ENCODE data around the gene NKX2-4.
"Not testable (repeated sequence)": the region's sequence is repeated elsewhere in the genome, so short reads cannot be mapped to it uniquely, and the experiment has no call there.

Gene NKX2-4

DNA sequence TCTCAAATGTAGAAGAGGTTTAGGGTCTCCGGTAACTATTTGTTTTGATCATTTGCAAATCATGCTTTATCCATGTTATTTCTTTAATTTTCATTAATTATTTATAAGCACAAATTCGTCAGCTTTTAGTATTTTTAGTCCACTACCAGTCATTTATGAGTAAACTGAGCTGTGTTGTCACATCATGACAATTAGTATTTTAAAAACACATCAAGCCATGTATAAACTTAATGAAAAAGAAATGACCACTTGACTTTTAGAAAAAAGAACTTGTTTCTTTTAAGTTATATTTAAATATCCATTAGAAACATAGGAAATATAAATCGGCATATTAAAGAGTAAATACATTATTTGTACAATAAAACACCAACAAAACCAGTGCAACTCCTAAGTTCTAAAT lies 2.8 kb downstream of the NKX2-4 start:
- no peak for DNase-seq (ENCODE audit: low read depth, low spot score)

DNA sequence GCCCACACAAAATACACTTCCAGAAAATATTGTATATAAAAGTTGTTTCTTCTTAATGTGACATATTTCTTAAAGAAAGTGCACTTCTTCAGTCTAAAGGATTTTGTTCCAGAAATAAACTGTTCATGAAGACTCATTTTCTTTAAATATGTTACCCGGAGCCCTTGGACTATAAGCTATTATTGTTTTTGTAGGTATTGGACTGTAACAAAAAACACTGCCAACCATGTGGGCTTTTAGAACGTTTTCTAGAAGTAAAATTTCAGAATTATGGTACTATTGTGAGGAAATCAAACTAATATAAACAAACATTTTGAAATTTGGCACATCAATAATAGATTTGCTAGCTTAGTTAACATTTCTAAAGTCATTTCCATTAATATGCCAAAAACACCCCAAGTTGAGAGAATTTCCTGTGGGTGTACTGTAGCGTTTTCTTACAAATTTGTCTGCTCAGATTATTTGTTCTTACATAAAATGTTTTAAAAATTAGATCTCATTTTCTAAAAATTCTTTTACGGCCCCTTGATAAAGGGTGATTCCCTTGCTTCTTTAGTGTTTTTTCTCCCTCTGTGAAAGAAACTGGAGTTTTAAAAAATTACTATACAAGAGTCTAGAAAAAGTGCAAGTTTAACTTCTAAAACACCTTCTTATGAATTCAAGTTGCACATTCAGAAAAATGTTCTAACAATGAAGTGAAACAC lies 3.4 kb downstream of the NKX2-4 start:
- DNase-seq (ENCODE audit: low read depth, low spot score) = no peak

DNA sequence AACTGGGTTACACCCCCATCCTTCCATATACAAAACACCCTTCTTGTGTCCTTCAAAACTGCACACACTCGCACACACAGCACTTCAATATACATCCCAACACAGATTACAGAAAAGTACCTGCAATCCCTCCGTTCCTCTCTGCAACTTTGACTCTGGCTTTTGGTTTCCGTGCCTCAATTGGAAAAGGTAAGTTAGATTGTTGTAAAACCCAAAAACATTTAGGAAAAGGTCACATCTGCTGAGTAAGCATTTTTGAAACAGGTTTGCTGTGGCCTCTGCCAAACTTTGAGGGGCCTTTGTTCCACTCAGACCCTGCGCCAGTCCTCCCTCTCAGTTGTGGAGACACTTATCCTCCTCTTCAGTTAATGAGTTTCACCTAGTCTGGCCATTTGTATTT lies 4.2 kb downstream of the NKX2-4 start:
- DNase-seq (ENCODE audit: low read depth, low spot score) = no peak

DNA sequence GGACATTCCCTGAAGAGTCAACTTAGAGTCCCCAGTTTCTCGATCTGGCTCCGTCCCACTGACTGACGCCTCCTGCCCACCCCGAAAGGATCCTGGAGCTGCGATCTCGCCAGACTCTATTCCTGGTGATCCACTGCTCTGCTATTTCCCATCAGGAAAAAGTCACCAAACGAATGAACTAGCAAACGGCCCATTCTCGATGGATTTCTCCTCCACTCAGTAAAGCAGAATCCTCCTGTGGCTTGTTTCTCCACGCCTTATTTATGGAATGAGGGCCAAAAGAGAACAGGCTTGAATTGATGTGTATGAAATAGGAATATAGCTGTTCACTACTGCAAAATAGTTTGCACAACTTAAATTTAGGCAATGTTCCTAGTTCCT lies 5.4 kb downstream of the NKX2-4 start:
- DNase-seq (ENCODE audit: low read depth, low spot score) = no peak

DNA sequence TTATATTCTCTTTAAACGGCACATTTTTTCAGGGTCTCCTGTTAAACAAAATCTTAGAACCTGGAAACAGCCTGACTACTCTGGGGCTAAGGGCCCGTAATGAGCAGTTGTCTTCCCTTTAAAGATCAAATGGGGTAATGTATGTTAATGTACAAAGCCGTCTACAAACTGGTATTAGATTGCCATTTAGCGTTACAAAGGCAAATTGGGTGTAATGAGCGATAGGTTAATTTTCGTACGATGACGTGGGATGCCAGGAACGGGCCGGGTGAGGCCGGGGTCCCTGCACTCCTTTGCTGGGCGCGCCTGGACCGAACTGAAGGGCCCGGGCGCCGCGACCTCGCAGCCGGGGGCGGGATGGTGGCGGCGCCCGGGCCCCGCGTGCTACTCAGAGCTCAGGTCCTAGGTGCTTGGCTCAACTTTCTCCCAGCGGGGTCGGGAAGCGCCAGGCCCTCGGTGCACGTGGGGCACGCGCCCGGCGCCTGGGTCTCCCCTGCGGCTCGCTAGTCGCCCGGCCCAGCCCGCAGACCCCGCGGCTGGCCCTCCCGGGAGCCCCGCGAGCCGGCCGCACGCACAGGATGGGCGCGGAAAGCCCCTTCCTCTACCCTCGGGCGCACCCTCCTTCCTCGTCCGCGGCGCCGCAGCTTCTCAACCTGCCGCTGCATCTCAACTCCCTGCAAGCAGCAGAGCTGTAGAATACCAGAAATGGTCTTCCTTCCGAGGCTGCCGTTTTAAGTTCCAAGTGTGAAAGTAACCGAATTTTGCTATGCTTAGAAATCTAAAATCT lies 5.9 kb downstream of the NKX2-4 start:
- no peak for DNase-seq (ENCODE audit: low read depth, low spot score)

DNA sequence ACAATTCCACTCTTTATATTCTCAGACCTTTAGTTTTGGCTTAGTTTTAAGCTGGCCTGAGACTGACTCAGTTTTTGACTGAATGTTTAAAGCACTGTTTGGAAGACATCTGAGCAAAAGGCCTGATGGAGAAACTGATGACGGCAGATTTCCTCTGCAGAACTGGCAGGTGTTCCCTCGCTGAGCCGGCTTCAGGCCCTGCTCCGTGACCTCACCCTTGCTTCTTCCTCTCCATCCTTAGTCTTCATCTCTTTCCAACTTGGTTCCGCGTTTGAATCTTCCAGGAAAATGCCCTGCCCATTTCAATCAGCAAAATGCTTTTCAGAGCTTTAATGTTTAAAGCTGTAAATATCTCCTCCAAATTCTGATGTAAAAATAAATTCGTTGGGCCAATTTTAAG lies 6.6 kb downstream of the NKX2-4 start:
- DNase-seq (ENCODE audit: low read depth, low spot score) = no peak

DNA sequence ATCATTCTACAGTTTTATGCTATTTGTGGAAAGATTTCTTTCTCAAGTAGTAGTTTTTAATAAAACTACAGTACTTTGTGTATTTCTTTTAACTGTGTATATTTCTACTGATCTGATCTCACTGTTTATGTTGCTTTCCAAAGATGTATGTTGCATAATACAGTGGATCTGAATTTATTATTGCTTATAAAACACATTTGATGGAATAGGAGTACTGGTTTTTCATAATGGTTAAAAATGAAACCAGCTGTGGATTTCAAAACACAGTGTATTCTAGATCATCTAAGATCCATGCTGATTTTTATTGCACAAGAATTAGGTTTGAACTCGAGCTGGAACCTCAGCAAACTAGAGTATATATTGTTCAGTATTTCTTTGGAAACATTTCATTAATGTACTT lies 8.0 kb downstream of the NKX2-4 start:
- DNase-seq (ENCODE audit: low read depth, low spot score) = no peak

DNA sequence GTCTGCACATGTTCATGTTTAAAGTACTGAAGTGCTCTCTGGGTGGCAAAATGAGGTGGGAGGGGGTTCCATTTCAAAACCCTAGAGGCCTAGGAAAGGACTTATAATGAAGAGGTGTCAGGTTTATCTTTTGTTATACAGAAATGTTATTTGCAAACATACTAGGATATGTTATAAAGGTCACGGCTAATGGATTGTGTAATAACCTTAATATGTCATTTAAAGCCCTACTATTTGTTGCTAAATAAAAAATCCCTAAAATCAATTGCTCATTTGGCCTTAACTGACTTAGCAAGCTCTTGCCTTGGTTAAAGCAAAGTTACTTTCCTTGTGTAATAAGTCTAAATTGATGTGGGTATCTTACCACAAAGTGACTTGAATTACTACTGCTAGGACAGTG lies 8.8 kb downstream of the NKX2-4 start:
- DNase-seq (ENCODE audit: low read depth, low spot score) = no peak

DNA sequence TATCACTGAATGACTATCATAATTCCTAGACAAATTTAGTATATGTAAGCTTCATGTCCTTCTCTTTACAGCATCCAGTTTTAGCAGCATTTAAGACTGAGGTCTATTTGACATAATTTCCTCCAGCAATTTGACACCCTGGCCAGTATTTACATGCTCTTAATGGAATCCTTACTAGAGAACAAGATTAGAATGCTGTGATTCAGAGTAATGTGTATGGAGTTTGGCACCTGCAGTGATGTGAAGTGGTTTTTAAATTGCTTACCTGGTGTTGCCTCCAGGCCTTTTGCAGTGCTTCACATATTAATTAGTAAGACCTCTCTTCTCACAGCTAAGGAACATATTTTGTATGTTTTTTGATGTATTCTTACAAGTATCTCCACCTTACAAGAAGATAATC lies 9.8 kb downstream of the NKX2-4 start:
- DNase-seq (ENCODE audit: low read depth, low spot score) = no peak

DNA sequence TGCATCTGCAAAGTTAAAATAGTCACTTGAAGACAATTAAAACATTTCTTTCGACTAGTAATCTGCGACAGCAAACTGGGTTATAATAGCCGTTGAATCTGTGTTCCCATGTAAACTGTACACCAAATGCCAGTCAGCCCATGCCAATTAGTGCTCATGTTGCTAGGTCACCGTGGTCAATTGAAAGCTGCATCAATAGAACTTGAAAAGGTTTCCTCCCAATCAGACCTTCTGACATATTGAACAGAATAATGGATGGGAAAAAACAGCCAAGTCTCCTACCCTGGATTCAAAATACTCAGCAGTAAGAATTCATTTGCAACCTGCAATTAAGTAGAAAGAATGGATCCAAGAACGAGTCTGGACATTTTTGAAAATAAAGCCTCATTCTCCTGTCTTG lies 11.2 kb downstream of the NKX2-4 start:
- no peak for DNase-seq (ENCODE audit: low read depth, low spot score)

DNA sequence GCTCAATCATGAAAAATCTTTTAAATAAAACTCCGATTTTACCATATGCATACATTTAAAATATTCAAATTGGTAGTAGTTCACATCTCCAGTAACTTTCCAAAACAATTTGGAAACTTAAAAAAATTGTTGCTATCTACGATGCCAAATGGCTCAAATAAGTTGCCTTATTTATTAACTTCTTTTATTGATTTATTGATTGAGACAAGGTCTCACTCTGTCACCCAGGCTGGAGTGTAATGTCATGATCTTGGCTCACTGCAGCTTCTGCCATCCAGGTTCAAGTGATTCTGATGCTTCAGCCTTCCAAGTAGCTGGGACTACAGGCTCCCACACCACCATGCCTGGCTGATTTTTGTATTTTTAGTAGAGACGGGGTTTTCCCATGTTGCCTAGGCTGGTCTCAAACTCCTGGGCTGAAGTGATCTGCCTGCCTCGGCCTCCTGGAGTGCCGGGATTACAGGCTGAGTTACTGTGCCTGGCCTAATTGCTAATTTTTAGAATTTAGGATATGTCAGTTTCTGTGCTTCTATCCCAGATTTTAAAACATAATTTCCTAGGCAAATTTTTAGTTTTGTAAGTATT lies 12.9 kb downstream of the NKX2-4 start:
- DNase-seq (ENCODE audit: low read depth, low spot score) = no peak

DNA sequence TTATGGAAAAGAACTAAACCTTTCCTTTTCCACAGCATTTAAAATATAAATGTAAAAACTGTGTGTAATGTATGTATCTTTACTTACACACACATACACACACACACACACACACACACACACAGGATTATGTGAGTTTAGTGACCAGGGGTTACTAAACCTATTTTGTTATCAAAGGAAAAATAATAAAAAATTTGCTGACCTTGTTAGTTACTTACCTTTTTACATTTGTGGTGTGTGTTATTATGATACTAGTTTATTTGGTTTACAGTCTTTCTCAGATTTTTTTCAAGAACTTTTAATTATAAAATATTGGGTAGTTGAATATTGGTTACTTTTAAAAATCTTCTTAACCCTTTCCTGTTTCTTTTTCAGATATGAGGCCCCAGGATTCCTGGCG lies 15.7 kb downstream of the NKX2-4 start:
- DNase-seq (ENCODE audit: low read depth, low spot score) = no peak

DNA sequence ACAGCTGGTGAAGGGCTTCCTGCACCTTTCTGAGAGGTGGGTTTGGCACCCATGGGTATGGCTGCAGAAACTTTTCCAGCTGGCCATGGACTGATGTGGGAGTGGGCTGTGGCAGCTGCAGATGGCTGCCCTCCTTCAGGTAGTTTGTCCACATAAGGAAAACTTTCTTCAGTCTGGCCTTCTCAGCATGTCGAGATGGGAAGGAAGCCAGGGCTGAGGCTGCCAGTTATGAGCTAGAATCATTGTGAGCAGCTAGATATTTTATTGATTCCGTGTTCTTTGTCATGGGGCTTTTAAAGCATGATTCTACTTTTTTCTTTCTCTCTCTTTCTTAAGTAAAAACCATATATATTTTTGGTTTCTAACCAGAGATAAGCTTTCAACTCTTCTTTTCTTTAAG lies 16.6 kb downstream of the NKX2-4 start:
- no peak for DNase-seq (ENCODE audit: low read depth, low spot score)

DNA sequence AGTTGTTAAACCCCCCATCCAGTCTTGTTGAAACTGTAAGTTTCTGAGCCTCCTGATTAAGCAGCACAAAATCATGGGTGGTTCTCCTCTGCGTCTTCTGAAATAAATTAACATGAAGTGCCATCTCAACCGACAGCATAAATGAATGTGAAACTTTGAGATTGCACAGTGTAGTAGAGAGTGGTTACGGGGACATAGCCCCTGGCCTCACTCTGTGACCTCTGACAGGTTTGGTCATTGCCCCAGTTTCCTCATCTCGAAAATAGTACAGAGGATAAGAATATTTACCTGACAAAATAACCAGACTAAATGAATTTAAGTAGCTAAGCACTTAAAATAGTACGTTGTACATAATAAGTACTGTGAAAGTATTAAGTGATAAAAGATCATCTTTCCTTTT lies 19.1 kb downstream of the NKX2-4 start:
- DNase-seq (ENCODE audit: low read depth, low spot score) = no peak

DNA sequence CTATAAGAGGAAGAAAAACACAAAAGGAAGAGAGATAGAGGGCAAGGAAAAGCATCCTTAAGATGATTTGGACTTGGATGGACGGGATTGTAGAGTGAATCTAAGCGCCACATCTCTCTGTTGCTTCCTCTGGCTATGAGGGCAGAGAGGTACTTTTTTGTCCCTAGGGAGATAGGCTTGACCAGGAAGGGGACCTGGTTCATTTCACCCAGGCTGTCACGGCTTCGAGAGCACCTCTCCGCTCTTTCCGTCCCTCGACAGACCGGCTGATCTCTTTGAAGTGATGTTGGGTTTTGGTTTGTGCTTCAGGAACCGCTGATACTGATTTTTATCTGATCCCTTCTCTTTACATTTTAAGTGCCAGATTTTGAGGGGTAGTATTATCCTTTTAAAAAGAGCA lies 19.6 kb downstream of the NKX2-4 start:
- no peak for DNase-seq (ENCODE audit: low read depth, low spot score)

DNA sequence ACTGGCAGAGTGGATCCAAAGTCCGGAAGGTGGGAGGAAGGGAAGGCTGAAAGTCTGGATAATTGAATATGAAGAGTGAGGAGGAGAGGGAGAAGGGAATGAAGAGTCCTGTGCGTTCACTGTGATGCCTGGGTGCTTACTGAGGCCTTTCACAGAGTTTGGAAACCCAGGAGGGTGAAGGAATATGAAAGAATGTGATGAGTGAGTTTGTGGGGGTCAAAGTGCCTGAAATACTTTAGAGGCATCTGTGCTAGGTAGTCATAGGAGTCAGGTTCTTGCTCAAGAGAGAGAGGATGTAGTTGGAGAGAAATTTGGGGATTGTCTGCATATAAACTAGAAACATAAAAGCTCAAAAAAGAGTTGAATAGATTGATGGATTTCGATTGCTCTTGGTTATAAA lies 20.7 kb downstream of the NKX2-4 start:
- DNase-seq (ENCODE audit: low read depth, low spot score) = no peak

DNA sequence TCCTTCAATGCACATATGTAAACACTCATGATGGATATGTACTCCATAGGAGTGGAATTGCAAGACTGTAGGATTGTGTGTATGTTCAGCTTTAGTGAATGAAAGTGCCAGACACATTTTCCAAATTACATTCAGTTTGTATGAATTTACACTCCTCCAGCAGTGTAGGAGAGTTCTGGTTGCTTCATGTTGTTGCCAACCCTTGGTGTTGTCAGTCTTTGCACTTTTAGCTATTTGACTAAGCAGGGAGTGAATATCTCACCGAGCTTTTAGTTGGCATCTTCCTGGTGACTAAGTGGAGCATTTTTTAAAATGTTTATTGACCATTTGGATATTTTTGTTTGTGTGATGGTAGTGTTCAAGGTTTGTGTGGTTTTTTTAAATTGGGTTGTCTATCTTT lies 23.9 kb downstream of the NKX2-4 start:
- no peak for DNase-seq (ENCODE audit: low read depth, low spot score)

DNA sequence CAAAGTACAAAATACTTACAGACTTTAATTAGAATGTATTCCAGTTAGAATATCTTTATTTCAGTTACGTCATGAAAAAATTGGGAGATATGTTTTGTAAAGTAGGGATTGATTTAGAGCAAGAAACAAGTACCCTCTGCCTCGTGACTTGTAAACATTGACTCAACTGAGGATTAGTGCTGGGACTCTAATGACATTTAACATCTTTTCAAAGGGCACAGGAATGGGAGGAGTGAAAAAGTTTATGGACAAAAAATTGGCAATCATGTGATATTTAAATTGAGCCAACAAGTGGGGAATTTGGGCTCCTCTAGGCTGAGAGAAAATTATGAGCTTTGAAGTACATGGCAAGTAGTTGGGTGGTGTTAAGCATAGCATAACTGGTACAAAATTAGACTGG lies 25.3 kb downstream of the NKX2-4 start:
- DNase-seq (ENCODE audit: low read depth, low spot score) = no peak

DNA sequence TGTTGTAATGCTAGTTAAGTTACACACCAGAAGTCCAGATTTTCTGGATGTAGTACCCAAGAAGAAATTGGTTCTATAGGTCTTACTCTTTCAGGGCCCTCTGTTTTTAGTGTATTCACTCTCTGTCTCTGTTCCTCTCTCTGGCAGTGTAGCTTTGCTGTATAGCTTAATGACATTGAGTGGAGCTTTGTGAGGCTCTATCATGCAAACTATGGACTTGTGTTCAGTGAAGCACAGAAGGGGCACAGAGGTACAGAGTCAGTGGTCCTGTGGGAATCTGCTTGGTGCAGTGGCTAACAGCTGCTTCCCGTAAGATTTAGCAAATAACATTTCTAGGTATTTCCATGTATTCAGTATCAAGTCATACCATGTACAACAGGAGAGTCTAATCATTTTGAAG lies 26.1 kb downstream of the NKX2-4 start:
- DNase-seq (ENCODE audit: low read depth, low spot score) = no peak

DNA sequence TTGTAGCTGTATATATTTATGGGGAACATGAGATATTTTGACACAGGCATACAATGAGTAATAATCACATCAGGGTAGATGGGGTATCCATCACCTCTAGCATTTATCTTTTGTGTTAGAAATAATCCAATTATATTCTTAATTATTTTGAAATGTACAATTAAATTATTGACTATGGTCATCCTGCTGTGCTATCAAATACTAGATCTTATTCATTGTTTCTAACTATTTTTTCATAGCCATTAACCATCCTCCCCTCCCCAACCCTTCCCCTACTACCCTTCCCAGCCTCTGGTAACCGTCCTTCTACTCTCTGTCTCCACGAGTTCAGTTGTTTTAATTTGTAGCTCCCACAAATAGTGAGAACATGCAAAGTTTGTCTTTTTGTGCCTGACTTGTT lies 28.5 kb downstream of the NKX2-4 start:
- no peak for DNase-seq (ENCODE audit: low read depth, low spot score)

DNA sequence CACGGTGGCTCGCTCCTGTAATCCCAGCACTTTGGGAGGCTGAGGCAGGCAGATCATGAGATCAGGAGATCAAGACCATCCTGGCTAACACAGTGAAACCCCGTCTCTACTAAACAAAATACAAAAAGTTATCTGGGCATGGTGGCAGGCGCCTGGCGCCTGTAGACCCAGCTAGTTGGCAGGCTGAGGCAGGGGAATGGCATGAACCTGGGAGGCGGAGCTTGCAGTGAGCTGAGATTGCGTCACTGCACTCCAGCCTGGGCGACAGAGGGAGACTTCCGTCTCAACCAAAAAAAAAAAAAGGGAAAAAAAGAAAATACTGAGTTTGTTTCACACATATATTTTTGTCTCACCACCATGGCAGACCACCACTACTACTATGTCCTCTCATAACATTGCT lies 31.1 kb downstream of the NKX2-4 start:
- not testable (repeated sequence) for DNase-seq (ENCODE audit: low read depth, low spot score)

DNA sequence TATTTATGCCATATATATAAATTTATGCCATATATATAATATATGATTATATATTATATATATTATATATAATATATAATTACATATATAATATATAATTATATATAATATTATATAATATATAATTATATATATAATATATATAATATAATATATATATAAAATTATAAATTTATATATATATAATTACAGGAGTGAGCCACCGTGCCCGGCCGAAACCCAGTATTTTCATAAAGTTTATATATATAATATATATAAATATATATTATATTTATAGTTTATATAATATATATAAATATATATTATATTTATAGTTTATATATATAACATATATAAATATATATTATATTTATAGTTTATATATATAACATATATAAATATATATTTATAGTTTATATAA lies 31.6 kb downstream of the NKX2-4 start:
- no peak for DNase-seq (ENCODE audit: low read depth, low spot score)

DNA sequence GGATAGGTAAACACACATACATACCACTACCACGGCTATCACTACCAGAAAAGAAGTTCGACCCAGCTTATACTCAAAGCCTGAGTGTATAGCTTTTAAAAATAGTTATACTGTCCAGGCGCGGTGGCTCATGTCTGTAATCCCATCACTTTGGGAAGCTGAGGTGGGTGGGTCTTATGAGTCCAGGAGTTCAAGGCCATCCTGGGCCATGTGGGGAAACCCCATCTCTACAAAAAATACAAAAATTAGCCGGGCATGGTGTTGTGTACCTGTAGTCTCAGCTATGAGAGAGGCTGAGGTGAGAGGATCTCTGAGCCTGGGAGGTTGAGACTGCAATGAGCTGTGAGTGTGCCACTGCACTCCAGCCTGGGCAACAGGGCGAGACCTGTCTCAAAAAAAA lies 32.9 kb downstream of the NKX2-4 start:
- no peak for DNase-seq (ENCODE audit: low read depth, low spot score)
